ENCODE measurements around the gene SLC19A3.
A peak's percentile ranks its signal among the peaks of the same experiment; 100 is the strongest.

GRCh38 chr2:227748079-227748478 is 30.3 kb upstream of the SLC19A3 start:
- peak; percentile 29 for TF ChIP-seq CTCF (IDR thresholded peaks at IDR 0.05; ENCODE audit: low read depth, low read length, poor library complexity, severe bottlenecking)
- TF ChIP-seq EZH2phosphoT487 (IDR thresholded peaks at IDR 0.05; ENCODE audit: borderline replicate concordance, low read length) = no peak

All from DOHH2 (cell line).